Erythroblast (primary cell): Measurements from ENCODE around the gene CYS1.
"Not testable (repeated sequence)": the region's sequence is repeated elsewhere in the genome, so short reads cannot be mapped to it uniquely, and the experiment has no call there.

ENCODE experiments used
- DNase-seq, 2 experiments: peaks; one replicate each; lab custom pipeline; 2025; lab: John Stamatoyannopoulos, UW
- GATA1 ChIP-seq: IDR thresholded peaks from 2 replicates; pipeline ENCODE4 v1.6.1; 2011; ENCODE audit warnings: low read depth, mild to moderate bottlenecking, control low read depth, low read length, moderate library complexity
- POLR2A ChIP-seq: IDR thresholded peaks from 2 replicates; pipeline ENCODE4 v1.6.1; 2011; ENCODE audit warnings: mild to moderate bottlenecking, low read length

The CYS1 gene, protein sequence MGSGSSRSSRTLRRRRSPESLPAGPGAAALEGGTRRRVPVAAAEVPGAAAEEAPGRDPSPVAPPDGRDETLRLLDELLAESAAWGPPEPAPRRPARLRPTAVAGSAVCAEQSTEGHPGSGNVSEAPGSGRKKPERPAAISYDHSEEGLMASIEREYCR

GRCh38 chr2:10079870-10080535 is at the start of gene CYS1:
Gene CYS1 (minus strand): TSS chr2:10080411. CDS start chr2:10080223, 188 bp downstream.
- no peak for TF ChIP-seq POLR2A
- no peak for TF ChIP-seq GATA1
- DNase-seq = peak in 1 of 2 experiments; percentile 14

DNA sequence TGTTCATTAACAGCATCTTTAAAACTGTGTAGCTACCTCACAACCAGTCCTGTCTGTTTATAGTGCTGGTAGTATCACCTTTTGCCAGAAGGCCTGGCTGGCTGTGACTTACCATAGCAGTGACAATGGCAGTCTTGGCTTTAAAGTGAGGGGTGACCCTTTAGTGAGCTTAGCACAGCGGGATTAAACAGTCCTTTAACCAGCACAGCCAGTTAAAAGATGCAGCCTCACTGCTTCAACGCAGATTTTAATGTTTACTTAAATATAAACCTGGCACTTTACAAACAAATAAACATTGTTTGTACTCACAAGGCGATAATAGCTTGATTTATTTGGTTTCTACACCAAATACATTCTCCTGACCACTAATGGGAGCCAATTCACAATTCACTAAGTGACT is 49.3 kb upstream of the CYS1 start:
- no peak for DNase-seq
- TF ChIP-seq POLR2A (no peak), GATA1 (no peak)

- TF ChIP-seq GATA1 (no peak), POLR2A (no peak)
- DNase-seq = no peak
These were observed 48.2 kb upstream of the CYS1 start for GRCh38 chr2:10128420-10128819.

DNA sequence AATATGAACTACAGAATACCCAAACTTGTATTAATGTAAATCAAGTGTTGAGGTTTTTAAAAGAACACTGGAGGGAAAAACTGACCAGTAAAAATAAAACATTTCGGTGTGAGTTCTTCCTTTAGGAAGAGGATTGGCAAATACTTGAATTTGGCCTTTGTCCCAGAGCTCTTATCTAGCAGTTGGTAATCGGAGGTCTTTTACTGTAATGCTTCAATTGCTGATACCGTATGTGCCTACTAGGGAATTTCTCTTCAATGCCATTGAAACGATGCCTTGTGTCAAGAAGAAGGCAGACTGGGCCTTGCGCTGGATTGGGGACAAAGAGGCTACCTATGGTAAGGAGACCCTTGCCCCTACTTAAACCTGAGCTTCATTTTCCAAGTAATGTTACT is 46.4 kb upstream of the CYS1 start:
- DNase-seq = peak; percentile 53 to 66
- TF ChIP-seq GATA1 = no peak
- peak; percentile 51 for TF ChIP-seq POLR2A

GRCh38 chr2:10125842-10126631 is 45.8 kb upstream of the CYS1 start:
- TF ChIP-seq POLR2A (no peak), GATA1 (no peak)
- peak in 1 of 2 experiments; percentile 32 for DNase-seq

GRCh38 chr2:10124538-10125045 is 44.4 kb upstream of the CYS1 start:
- DNase-seq = peak; percentile 85 to 88
- TF ChIP-seq POLR2A = no peak
- TF ChIP-seq GATA1 = no peak

- TF ChIP-seq POLR2A (no peak), GATA1 (no peak)
- peak; percentile 51 to 60 for DNase-seq
These were observed 43.1 kb upstream of the CYS1 start for GRCh38 chr2:10123281-10123680.

DNA sequence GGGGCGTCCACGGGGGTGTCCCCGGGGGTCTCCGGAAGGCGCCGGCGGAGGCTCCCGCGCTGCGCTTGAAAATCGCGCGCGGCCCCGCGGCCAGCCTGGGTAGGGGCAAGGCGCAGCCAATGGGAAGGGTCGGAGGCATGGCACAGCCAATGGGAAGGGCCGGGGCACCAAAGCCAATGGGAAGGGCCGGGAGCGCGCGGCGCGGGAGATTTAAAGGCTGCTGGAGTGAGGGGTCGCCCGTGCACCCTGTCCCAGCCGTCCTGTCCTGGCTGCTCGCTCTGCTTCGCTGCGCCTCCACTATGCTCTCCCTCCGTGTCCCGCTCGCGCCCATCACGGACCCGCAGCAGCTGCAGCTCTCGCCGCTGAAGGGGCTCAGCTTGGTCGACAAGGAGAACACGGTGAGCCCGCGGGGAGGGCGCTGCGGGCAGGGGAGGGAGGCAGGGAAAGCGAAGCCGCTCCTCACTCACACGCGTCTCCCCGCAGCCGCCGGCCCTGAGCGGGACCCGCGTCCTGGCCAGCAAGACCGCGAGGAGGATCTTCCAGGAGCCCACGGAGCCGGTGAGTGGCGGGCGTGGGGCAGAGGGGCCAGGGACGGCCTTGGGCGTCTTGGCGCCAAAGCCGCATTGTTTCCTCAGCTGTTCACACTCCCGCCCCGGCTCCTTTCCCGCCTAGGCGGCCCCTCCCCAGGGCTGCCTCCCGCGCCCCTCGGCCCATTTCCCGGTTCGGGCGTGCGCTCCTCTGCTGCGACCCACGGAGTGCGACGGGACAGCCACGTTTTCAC is 42.5 kb upstream of the CYS1 start, which contains the start of gene RRM2:
TSS of gene RRM2 (plus strand) at position 240 of the 781 bp plus-strand sequence. CDS start at position 300, 60 bp downstream.
- TF ChIP-seq POLR2A (peak; percentile 97), GATA1 (no peak)
- peak; percentile 96 to 97 for DNase-seq

- TF ChIP-seq GATA1 = no peak
- no peak for TF ChIP-seq POLR2A
These were observed 40.8 kb upstream of the CYS1 start for GRCh38 chr2:10120877-10121574.

GRCh38 chr2:10120158-10120876 is 40.1 kb upstream of the CYS1 start:
- TF ChIP-seq GATA1 (no peak), POLR2A (peak; percentile 89)
- peak; percentile 94 to 95 for DNase-seq

More at GRCh38 chr2:10120877-10121574, 40.8 kb upstream of the CYS1 start:
- peak; percentile 70 to 76 for DNase-seq

DNA sequence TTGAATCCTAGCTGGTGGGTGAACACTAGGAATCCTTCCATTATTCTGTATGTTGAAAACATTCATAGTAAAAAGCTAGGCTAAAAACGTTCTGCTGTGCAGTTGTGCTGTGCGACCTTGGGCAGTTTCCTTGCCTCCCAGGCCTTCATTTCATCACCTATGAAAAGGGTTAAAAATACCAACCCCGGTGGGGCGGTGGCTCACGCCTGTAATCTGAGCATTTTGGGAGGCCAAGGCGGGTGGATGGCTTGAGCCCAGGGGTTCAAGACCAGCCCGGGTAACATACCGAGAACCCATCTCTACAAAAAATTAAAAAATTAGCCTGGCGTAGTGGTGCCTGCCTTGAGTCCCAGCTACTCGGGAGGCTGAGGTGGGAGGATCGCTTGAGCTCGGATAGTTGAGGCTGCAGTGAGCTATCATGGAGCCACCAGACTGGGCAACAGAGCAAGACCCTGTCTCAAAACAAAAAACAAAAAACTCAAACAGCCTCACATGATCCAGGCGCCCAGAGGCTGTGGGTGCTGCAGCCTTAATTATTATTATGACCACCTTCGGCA is 39.5 kb upstream of the CYS1 start:
- TF ChIP-seq POLR2A (no peak), GATA1 (no peak)
- DNase-seq = no peak

GRCh38 chr2:10119027-10119325 is 38.8 kb upstream of the CYS1 start:
- DNase-seq = no peak
- TF ChIP-seq POLR2A (no peak), GATA1 (no peak)

DNA sequence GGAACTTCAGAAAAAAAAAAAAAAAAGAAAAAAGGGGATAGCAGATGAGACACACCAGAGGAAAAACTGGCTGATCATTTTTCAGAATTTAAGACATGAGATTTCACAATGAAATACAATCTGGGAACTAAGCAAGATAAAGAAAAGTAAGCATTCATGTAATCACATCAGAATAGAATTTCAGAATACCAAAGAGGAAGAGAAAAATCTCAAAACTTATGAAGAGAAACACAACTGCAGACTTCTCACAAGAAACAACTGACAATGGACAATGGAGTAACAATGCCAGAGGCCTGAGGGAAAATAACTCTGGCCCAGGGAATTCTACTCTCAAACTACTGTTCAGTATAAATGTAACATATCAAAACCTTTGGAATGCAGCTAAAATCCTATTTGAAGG is 29.1 kb upstream of the CYS1 start:
- no peak for TF ChIP-seq GATA1
- no peak for TF ChIP-seq POLR2A
- no peak for DNase-seq

DNA sequence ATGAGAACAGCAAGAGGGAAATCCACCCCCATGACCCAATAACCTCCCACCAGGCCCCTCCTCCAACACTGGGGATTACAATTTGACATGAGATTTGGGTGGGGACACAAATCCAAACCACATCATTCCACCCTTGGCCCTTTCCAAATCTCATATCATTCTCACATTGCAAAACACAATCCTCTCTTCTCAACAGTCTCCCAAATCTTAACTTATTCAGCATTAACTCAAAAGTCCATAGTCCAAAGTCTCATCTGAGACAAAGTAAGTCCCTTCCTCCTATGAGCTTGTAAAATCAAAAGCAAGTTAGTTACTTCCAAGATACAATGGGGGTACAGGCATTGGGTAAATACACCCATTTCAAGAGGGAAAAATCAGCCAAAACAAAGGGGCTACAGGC is 24.7 kb upstream of the CYS1 start:
- not testable (repeated sequence) for DNase-seq
